GM19463 (cell line): ENCODE measurements around the gene SH2D1B.
A peak's percentile ranks its signal among the peaks of the same experiment; 100 is the strongest.

Source experiments
- ATAC-seq: cut with Tn5 transposase; IDR thresholded peaks from one replicate; pipeline ENCODE4 v1.9.1; 2021; ENCODE audit warnings: mild to moderate bottlenecking, moderate library complexity; ENCODE audit not compliant: unreplicated experiment

Gene SH2D1B

GRCh38 chr1:162383516-162383915 lies 28.4 kb downstream of the SH2D1B start:
- no peak for ATAC-seq

GRCh38 chr1:162383091-162383490 lies 28.8 kb downstream of the SH2D1B start:
- ATAC-seq: no peak

GRCh38 chr1:162381941-162382750 lies 29.8 kb downstream of the SH2D1B start:
- ATAC-seq: no peak

- no peak for ATAC-seq
Observed at GRCh38 chr1:162381383-162381782, 30.6 kb downstream of the SH2D1B start, which contains the start of gene C1orf226. Gene C1orf226, plus strand, starts transcription at chr1:162381728. Its CDS starts 174 bp downstream, at chr1:162381902.

GRCh38 chr1:162380061-162380846 lies 31.7 kb downstream of the SH2D1B start:
- ATAC-seq: no peak

DNA sequence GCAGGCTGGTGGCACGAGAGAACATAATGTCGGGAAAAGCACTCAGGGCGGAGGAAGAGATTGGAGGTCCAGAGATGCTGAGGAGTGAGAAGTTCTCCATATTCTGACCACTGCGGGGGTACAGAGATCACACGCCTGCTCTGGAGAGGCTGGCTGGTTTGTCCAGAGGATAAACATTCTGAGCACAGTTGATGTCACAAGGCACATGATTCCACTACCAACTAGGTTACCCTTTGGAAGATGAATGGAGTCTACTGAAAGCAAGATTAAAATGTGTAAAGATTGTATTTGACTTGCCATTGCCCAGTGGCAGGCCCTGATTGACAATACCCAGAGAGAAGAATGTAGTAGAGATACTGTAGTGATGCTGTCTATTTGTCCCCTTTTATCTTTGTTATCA lies 35.2 kb downstream of the SH2D1B start, which contains the start of gene SPATA46:
Gene SPATA46 (minus strand): TSS at position 164 of the 400 bp plus-strand sequence. CDS start 64 bp downstream, at position 100.
- ATAC-seq: no peak

GRCh38 chr1:162375463-162375862 lies 36.5 kb downstream of the SH2D1B start:
- no peak for ATAC-seq

- no peak for ATAC-seq
Observed at GRCh38 chr1:162374406-162374805, 37.5 kb downstream of the SH2D1B start.

- ATAC-seq: no peak
Observed at GRCh38 chr1:162373541-162374260, 38.2 kb downstream of the SH2D1B start.

DNA sequence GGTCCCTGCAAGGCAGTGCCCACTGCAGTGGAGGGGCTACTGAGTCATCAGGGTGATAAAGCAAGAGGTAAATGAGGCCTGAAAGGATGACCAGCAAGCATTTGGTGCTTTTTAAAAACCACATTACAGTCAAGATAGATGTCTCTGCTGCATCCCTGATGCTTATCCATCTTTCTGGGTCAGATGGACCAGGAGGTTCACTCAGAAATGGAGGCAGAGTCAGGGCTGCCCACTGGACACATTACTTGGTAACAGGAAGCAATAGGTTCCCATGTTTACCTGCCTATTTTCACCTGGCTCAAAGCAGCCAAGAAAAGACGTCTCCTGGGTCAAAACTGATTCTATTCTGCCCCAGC lies 38.9 kb downstream of the SH2D1B start:
- ATAC-seq: no peak

DNA sequence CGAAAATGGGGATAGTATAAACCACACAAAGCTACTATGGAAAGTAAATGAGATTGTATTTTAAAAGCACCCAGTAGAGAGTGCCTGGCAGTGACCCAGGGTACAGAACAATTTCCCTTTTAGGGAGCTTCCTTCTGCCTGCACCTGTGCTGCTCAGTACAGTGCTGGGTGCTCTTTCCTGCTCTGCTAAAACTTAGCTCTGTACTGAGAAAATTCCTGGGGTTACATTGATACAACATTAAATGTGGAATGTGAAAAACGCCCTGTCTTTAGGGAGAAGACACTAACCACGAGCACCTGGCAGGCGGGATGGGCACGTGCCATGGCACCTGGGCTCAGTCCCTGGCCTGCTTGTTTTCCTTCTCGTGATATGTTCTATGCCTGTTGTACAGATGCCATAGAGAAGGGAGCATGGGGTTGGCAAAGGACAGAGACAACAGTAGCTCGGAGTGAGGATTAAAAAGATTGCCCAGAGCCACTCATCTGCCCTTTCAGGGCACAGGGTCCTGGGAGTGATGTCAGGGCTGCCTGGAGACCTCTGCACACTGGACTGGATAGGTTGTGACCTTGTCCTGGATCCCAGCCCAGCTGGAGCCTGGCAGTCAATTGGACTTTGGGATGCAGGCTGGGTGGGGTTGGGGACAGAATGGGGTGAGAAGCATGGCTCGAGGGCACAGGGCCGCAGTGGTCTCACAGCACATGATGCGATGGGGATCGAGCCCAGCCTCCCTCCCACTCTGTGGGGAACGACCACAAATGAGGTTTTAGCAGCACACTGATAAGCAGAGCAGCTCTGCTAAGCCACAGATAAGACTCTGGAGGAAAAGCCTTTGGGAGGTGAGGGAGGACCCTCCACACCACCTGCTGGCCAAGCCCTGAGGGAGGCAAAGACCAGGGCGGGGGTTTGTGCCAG lies 39.5 kb downstream of the SH2D1B start:
- ATAC-seq: peak; percentile 60

- no peak for ATAC-seq
Observed at GRCh38 chr1:162371611-162372010, 40.3 kb downstream of the SH2D1B start.

- no peak for ATAC-seq
Observed at GRCh38 chr1:162370721-162371120, 41.2 kb downstream of the SH2D1B start.

DNA sequence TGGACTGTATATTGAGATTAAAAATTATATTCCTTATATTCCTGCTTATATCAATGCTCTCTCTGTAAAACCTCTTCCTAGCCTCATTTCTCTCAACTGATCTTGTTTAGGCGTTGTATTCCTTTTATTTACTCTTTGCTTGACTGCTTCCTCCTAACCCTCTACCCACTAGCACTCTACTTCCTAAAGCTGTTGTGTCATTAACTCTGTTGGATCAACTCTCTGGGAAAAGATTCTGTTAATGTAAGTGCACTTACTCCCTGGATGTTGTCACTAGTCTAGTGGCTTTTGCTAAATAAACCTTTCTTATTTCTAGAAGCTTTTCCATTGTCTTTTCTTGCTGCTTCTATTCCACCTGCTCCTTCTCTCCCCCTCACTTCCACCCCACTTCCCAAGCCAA lies 41.8 kb downstream of the SH2D1B start:
- ATAC-seq: no peak

GRCh38 chr1:162369571-162369970 lies 42.4 kb downstream of the SH2D1B start:
- ATAC-seq: no peak

DNA sequence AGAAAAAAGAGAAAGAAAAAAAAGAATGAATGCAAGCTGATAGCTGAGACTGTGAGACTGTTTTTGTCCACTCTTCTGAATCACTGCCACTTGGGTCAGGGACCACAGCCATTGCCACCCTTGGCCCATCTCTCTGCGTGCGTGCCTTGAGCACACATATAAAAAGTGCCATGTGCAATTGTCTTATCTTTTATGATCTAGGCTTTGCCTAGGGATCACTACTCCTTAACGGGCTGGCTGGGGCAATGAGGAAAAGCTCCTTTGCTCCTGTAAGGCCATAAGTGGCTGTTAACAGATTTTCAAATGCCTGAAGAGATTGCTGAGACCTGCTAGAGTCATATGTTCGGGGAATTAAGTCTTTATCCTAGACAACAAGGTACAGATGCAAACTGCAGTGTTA lies 43.5 kb downstream of the SH2D1B start:
- ATAC-seq: no peak

DNA sequence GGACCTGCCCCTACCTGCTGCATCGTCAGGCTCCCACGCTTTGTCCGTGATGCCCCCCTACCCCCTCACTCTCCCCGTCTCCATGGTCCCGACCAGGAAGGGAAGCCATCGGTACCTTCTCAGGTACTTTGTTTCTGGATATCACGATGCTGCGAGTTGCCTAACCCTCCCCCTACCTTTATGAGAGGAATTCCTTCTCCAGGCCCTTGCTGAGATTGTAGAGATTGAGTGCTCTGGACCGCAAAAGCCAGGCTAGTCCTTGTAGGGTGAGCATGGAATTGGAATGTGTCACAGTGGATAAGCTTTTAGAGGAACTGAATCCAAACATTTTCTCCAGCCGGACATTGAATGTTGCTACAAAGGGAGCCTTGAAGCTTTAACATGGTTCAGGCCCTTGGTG lies 44.2 kb downstream of the SH2D1B start:
- no peak for ATAC-seq

DNA sequence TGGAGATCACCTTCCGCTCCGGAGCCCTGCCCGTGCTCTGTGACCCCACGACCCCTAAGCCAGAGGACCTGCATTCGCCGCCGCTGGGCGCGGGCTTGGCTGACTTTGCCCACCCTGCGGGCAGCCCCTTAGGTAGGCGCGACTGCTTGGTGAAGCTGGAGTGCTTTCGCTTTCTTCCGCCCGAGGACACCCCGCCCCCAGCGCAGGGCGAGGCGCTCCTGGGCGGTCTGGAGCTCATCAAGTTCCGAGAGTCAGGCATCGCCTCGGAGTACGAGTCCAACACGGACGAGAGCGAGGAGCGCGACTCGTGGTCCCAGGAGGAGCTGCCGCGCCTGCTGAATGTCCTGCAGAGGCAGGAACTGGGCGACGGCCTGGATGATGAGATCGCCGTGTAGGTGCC lies 44.9 kb downstream of the SH2D1B start:
- ATAC-seq: no peak

GRCh38 chr1:162366671-162367070 lies 45.3 kb downstream of the SH2D1B start:
- ATAC-seq: no peak

GRCh38 chr1:162366149-162366548 lies 45.8 kb downstream of the SH2D1B start:
- ATAC-seq: no peak
